ENCODE results near the gene ZNF410. TPM values are rescaled to one million over a fixed set of nuclear protein-coding genes. Genes with fewer than 3 reads are reported as not detected.

Gene ZNF410
- total and polyA plus RNA-seq, 2 of the 13 experiments (the other 11 are each of a cell fraction or from before 2014, with no cell fraction given): 19.2 to 44.3 TPM

DNA sequence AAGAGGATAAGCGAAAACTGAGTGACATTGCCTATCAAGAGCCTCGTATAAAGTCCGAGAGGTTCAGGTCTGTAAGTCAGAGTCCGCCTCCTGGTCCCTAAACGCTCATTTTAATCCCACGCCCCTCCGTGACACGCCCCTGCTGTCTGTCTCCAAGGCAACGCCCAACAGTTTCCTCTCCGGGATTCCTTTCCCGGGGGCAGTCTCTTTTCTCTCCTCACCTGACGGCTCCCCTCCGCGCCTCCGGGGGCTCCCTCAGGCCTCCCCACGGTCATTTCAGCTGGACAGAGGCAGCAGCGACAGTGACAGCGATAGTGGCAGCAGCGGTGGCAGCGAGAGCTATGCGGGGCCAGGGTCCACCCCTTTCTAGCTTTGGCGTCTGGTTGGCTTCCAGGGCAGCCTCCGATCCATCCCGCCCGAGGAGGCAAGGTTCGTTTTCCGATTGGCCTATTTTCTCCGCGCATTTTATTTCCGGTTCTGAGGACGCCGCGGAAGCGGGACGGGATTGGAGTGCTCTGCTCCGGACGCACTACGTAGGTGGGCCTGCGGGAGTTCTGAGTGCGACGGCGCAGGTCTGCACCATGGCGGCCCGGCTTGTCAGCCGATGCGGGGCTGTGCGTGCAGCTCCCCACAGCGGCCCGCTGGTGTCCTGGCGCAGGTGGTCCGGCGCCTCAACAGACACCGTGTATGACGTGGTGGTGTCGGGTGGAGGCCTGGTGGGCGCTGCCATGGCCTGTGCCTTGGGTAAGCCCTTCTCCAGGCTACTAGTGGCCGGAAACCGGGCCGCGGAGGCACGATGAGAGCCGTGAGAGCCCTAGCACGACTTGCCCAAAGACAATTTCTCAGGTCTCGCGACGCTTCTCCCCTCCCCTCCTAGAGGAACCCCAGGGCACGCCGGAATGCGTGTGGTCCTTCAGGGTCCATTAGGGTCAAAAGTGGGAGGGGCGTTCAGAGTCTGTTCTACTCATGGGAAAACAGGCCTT lies 63.4 kb downstream of the ZNF410 start, which contains the start of the genes COQ6 and FAM161B:
COQ6 (plus strand) TSS at position 551 of the 983 bp plus-strand sequence; CDS start at position 582, 31 bp downstream.
FAM161B (minus strand) TSS at position 343 of the 983 bp plus-strand sequence; CDS start at position 275, 68 bp downstream.
- 1% methylated on average over 33 of the region's 70 CpGs for WGBS (ENCODE audit: low lambda C conversion rate)
- in situ Hi-C loops (cut with HindIII; ENCODE audit: extremely low pct_ligation_motif_present, low pct_unique_long_range_greater_than_20kb): loop anchor here (5.0 kb wide), 1 partner anchor 67 kb away; the partner anchor contains the start of genes BBOF1 and ENTPD5
- DNase-seq (ENCODE audit: low spot score): peak; percentile 95
- H3K9ac ChIP-seq (ENCODE audit: insufficient read depth, low read depth, low read length): peak within 1 kb of the TSS; percentile 97
- ChIA-PET POLR2A (interaction anchor here (0.6 to 2.9 kb wide), 23 partner anchors 8 to 190 kb away, joined by 3 to 24 read pairs (median 4); partner anchors contain the start of genes ALDH6A1, BBOF1, ENTPD5 and PTGR2), CTCF (ENCODE audit: low intra/inter-chr PET ratio, low total read pairs) (no interaction called here)
- no peaks in the 10 kb centered on the region for H3K9me3 ChIP-seq (ENCODE audit: low read length)
- peak within 1 kb of the TSS; percentile 99 for H3K27ac ChIP-seq (ENCODE audit: extremely low read length, insufficient read depth, low read length)
- peaks cover 11% of the 10 kb centered on the region for H3K4me1 ChIP-seq (ENCODE audit: insufficient read depth, low read length)
- H3K36me3 ChIP-seq (replicated peaks in 1 of 2; ENCODE audit: control insufficient read depth in 1 of 2, insufficient read depth in 2 of 2, low read length in 2 of 2): peaks cover under 1 to 7% of the 10 kb centered on the region in 2 experiments; a peak in 3 of 5 replicates
- peak; percentile 95 for ATAC-seq
- no peak within 1 kb of the TSS for H2AFZ ChIP-seq (ENCODE audit: low read length)
- no peaks in the 10 kb centered on the region for H4K20me1 ChIP-seq (ENCODE audit: insufficient read depth, low read length)
- H3K27me3 ChIP-seq (ENCODE audit: control insufficient read depth in 1 of 2, insufficient read depth in 2 of 2, low read length in 2 of 2): no peaks in the 10 kb centered on the region
- peak within 1 kb of the TSS; percentile 61 to 82 (median 78) for H3K4me3 ChIP-seq (replicated peaks in 1 of 3; ENCODE audit: insufficient read depth in 1 of 3, low read depth in 2 of 3, low read length in 3 of 3)
- peak within 1 kb of the TSS; percentile 85 for H3K4me2 ChIP-seq (ENCODE audit: low read depth, low read length)
- BruUV-seq (replicated peaks): no TSS peak
- peak; percentile 80 for FAIRE-seq
- H3K79me2 ChIP-seq (ENCODE audit: insufficient read depth, low read length): no peaks in the 10 kb centered on the region
- intact Hi-C loops (cut with micrococcal nuclease; ENCODE audit: unreplicated experiment): loop anchor here (2.0 to 5.0 kb wide), 2 partner anchors 47 to 87 kb away; no protein-coding TSS in a partner anchor
- no peak for TF ChIP-seq ZNF780A (CRISPR knock-in tag; IDR thresholded peaks at IDR 0.05)
- peak; percentile 66 for TF ChIP-seq AGO1 (IDR thresholded peaks at IDR 0.05; ENCODE audit: low read depth, low read length, poor library complexity, severe bottlenecking)
- TF ChIP-seq ZSCAN31 (CRISPR knock-in tag; IDR thresholded peaks at IDR 0.05; ENCODE audit: low read depth): peak; percentile 85
- TF ChIP-seq, protein P1, sequence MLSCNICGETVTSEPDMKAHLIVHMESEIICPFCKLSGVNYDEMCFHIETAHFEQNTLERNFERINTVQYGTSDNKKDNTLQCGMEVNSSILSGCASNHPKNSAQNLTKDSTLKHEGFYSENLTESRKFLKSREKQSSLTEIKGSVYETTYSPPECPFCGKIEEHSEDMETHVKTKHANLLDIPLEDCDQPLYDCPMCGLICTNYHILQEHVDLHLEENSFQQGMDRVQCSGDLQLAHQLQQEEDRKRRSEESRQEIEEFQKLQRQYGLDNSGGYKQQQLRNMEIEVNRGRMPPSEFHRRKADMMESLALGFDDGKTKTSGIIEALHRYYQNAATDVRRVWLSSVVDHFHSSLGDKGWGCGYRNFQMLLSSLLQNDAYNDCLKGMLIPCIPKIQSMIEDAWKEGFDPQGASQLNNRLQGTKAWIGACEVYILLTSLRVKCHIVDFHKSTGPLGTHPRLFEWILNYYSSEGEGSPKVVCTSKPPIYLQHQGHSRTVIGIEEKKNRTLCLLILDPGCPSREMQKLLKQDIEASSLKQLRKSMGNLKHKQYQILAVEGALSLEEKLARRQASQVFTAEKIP (CRISPR knock-in tag; IDR thresholded peaks at IDR 0.05; ENCODE audit: borderline replicate concordance): no peak
- TF ChIP-seq MLLT10 (CRISPR knock-in tag; IDR thresholded peaks at IDR 0.05): no peak
- no peak for TF ChIP-seq ZNF260 (CRISPR knock-in tag; IDR thresholded peaks at IDR 0.05; ENCODE audit: borderline replicate concordance, low read depth)
- TF ChIP-seq ZFP82 (CRISPR knock-in tag; IDR thresholded peaks at IDR 0.05; ENCODE audit: borderline replicate concordance): no peak
- no peak for TF ChIP-seq ZBTB8A (CRISPR knock-in tag; IDR thresholded peaks at IDR 0.05; ENCODE audit: borderline replicate concordance, low read depth)
- TF ChIP-seq ZNF180 (CRISPR knock-in tag; IDR thresholded peaks at IDR 0.05; ENCODE audit: borderline replicate concordance, low read depth): 0 out of 2 replicates have a peak, but pooled peaks have one; percentile 58
- TF ChIP-seq ZNF83 (CRISPR knock-in tag; IDR thresholded peaks at IDR 0.05; ENCODE audit: borderline replicate concordance): no peak
- TF ChIP-seq ZNF225 (CRISPR knock-in tag; IDR thresholded peaks at IDR 0.05): peak; percentile 86
- TF ChIP-seq, protein P2, sequence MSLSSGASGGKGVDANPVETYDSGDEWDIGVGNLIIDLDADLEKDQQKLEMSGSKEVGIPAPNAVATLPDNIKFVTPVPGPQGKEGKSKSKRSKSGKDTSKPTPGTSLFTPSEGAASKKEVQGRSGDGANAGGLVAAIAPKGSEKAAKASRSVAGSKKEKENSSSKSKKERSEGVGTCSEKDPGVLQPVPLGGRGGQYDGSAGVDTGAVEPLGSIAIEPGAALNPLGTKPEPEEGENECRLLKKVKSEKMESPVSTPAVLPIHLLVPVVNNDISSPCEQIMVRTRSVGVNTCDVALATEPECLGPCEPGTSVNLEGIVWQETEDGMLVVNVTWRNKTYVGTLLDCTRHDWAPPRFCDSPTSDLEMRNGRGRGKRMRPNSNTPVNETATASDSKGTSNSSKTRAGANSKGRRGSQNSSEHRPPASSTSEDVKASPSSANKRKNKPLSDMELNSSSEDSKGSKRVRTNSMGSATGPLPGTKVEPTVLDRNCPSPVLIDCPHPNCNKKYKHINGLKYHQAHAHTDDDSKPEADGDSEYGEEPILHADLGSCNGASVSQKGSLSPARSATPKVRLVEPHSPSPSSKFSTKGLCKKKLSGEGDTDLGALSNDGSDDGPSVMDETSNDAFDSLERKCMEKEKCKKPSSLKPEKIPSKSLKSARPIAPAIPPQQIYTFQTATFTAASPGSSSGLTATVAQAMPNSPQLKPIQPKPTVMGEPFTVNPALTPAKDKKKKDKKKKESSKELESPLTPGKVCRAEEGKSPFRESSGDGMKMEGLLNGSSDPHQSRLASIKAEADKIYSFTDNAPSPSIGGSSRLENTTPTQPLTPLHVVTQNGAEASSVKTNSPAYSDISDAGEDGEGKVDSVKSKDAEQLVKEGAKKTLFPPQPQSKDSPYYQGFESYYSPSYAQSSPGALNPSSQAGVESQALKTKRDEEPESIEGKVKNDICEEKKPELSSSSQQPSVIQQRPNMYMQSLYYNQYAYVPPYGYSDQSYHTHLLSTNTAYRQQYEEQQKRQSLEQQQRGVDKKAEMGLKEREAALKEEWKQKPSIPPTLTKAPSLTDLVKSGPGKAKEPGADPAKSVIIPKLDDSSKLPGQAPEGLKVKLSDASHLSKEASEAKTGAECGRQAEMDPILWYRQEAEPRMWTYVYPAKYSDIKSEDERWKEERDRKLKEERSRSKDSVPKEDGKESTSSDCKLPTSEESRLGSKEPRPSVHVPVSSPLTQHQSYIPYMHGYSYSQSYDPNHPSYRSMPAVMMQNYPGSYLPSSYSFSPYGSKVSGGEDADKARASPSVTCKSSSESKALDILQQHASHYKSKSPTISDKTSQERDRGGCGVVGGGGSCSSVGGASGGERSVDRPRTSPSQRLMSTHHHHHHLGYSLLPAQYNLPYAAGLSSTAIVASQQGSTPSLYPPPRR (CRISPR knock-in tag; IDR thresholded peaks at IDR 0.05; ENCODE audit: borderline replicate concordance): peak; percentile 46; the same call in 1 of the 2 replicates
- TF ChIP-seq HMG20B (CRISPR knock-in tag; conservative IDR thresholded peaks at IDR 0.05): no peak
- TF ChIP-seq, protein P3, sequence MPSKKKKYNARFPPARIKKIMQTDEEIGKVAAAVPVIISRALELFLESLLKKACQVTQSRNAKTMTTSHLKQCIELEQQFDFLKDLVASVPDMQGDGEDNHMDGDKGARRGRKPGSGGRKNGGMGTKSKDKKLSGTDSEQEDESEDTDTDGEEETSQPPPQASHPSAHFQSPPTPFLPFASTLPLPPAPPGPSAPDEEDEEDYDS (CRISPR knock-in tag; IDR thresholded peaks at IDR 0.05): peak; percentile 61
- no peak for TF ChIP-seq ZNF496 (CRISPR knock-in tag; IDR thresholded peaks at IDR 0.05; ENCODE audit: insufficient replicate concordance)

All from HepG2 (cell line).